ENCODE results near the gene MAP2K7. TPM values are rescaled to one million over a fixed set of nuclear protein-coding genes. Genes with fewer than 3 reads are reported as not detected.
A peak's percentile ranks its signal among the peaks of the same experiment; 100 is the strongest.

Gene MAP2K7
- total RNA-seq, 3 donors from 2014 or later = 13.3 to 17.1 (median 13.8) TPM

DNA sequence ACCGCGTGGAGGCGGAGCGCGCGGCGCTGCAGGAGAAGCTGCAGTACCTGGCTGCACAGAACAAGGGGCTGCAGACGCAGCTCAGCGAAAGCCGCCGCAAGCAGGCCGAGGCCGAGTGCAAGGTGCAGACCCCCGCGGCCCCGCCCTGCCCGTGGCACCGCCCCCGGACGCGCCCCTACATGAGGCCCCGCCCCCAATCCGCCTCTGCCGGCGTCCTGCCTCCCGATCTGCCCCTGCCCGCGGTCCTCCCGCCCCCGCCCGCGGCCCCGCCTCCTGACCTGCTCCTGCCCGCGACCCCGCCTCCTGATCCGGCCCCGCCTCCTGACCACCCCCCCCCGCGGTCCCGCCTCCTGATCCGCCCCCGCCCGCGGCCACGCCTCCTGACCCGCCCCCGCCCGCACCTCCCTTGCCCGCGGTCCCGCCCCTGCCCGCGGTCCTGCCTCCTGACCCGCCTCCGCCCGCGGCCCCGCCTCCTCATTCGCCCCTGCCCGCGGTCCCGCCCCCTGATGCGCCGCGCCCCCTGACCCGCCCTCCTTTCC, 41.2 kb upstream of the MAP2K7 start:
- Histone ChIP-seq H3K36me3 (no peaks in the 10 kb centered on the region), H3K4me1 (peaks cover 0 to 5% of the 10 kb centered on the region in 2 donors), H3K9me3 (no peaks in the 10 kb centered on the region), H3K27ac (no peak overlapping the region), H3K4me3 (peak overlapping the region in 2 of 3 donors; percentile 35 to 58), H3K27me3 (no peaks in the 10 kb centered on the region)
- intact Hi-C loops (cut with DNase I; ENCODE audit: low total_unique reads) = no loop called here
- peak in 1 of 2 donors; percentile 65 for DNase-seq (ENCODE audit: low spot score in 2 of 2)
- TF ChIP-seq POLR2A (IDR thresholded peaks at IDR 0.05) (no peak), POLR2AphosphoS5 (IDR thresholded peaks at IDR 0.05) (no peak)
- TF ChIP-seq, protein P1, sequence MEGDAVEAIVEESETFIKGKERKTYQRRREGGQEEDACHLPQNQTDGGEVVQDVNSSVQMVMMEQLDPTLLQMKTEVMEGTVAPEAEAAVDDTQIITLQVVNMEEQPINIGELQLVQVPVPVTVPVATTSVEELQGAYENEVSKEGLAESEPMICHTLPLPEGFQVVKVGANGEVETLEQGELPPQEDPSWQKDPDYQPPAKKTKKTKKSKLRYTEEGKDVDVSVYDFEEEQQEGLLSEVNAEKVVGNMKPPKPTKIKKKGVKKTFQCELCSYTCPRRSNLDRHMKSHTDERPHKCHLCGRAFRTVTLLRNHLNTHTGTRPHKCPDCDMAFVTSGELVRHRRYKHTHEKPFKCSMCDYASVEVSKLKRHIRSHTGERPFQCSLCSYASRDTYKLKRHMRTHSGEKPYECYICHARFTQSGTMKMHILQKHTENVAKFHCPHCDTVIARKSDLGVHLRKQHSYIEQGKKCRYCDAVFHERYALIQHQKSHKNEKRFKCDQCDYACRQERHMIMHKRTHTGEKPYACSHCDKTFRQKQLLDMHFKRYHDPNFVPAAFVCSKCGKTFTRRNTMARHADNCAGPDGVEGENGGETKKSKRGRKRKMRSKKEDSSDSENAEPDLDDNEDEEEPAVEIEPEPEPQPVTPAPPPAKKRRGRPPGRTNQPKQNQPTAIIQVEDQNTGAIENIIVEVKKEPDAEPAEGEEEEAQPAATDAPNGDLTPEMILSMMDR (IDR thresholded peaks at IDR 0.05) = no peak

DNA sequence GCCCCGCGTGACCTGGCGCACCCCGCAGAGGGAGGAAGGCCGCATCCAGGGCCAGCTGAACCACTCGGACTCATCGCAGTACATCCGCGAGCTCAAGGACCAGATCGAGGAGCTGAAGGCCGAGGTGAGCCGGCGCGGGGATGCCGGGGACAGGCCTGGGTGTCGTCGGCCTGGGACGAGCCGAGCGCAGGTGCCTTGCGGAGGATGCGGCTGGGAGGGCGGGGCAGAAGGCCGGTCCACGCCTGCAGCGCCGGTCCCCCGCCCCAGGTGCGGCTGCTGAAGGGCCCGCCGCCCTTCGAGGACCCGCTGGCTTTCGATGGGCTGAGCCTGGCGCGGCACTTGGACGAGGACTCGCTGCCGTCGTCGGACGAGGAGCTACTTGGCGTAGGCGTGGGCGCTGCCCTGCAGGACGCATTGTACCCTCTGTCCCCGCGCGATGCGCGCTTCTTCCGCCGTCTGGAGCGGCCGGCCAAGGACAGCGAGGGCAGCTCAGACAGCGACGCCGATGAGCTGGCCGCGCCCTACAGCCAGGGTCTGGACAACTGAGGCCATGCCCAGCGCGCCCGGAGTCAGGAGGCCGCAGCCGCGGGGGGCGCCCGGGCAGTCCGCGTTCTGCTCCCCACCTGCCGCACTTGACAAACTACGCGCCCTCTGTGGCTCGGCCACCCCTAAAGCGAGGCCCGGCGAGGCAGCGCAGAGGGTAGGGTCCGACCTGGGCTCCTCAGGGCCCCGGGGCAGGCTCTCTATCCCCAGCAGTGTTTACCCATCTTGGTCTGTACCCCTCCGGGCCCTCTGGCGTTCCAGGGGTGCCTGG, 40.3 kb upstream of the MAP2K7 start:
- no peak for DNase-seq (ENCODE audit: low spot score in 2 of 2)
- Histone ChIP-seq H3K4me3 (no peak overlapping the region), H3K4me1 (peaks cover 0 to 5% of the 10 kb centered on the region in 2 donors), H3K27me3 (no peaks in the 10 kb centered on the region), H3K9me3 (no peaks in the 10 kb centered on the region), H3K27ac (no peak overlapping the region), H3K36me3 (no peaks in the 10 kb centered on the region)
- TF ChIP-seq POLR2AphosphoS5 (IDR thresholded peaks at IDR 0.05) (no peak), POLR2A (IDR thresholded peaks at IDR 0.05) (no peak)
- TF ChIP-seq, protein P1 (IDR thresholded peaks at IDR 0.05) = no peak
- intact Hi-C loops (cut with DNase I; ENCODE audit: low total_unique reads) = no loop called here

DNA sequence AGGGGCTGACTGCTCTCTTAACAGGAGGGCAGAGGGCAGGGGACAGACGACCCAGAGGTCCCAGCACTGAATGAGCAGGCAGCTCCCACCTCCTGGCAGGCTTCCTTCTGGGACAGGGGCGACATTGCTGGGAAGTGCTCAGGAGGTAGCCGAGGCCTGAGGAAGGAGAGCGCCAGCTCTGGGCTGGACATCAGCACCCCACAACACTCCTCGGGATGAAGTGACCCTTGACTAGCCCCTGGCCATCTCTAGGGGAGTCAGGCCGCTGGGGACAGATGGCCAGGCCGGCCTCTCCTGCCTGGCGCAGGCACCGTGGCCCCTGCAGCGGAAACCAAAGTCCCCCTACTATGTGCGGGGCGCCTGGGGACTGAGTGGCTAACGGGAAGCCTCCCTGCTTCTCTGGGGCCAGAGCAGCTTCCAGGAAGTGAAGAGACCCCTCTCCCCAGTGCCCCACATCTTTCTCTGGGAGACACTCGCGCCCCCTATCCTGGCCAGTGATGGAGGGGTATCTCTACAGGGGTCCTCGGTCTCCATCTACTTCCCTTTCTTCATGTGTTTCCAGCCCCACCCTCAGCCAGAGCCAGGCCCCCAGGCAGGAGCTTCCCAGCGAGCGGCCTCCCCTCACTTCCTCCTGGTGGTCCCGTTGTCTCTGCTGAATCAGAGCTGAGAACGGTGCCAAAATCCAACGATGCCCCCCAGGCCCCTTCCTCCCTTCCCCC, 39.5 kb upstream of the MAP2K7 start:
- H3K4me3 ChIP-seq = no peak overlapping the region
- intact Hi-C loops (cut with DNase I; ENCODE audit: low total_unique reads) = no loop called here
- H3K27ac ChIP-seq = no peak overlapping the region
- DNase-seq (ENCODE audit: low spot score in 2 of 2) = no peak
- TF ChIP-seq POLR2A (IDR thresholded peaks at IDR 0.05) (no peak), POLR2AphosphoS5 (IDR thresholded peaks at IDR 0.05) (no peak)
- TF ChIP-seq, protein P1 (IDR thresholded peaks at IDR 0.05) = no peak
- H3K4me1 ChIP-seq = peaks cover 0 to 5% of the 10 kb centered on the region in 2 donors
- no peaks in the 10 kb centered on the region for H3K9me3 ChIP-seq
- no peaks in the 10 kb centered on the region for H3K36me3 ChIP-seq
- H3K27me3 ChIP-seq = no peaks in the 10 kb centered on the region

DNA sequence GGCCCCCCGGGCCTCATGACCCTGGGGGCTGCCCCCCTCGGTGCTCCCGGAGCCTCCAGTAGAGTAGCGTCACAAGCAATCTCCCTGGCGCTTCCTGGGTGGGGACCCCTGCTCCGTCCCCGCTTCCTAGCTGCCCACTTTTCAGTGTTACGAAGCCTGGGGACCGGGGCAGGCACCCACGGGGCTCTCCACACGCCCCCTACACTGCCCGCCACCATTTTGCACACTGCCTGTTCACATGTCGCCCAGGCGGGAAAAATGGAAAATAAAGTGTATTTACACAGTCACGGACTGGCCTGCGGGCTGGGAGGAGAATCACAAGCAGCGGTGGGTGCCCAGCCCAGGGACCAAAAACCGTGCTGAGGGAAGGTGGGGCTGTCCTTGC, 39.0 kb upstream of the MAP2K7 start:
- Histone ChIP-seq H3K36me3 (no peaks in the 10 kb centered on the region), H3K27me3 (no peaks in the 10 kb centered on the region), H3K27ac (no peak overlapping the region), H3K4me1 (peaks cover 0 to 5% of the 10 kb centered on the region in 2 donors), H3K9me3 (no peaks in the 10 kb centered on the region), H3K4me3 (no peak overlapping the region)
- TF ChIP-seq POLR2AphosphoS5 (IDR thresholded peaks at IDR 0.05) = no peak
- TF ChIP-seq, protein P1 (IDR thresholded peaks at IDR 0.05) = no peak
- no peak for TF ChIP-seq POLR2A (IDR thresholded peaks at IDR 0.05)
- intact Hi-C loops (cut with DNase I; ENCODE audit: low total_unique reads) = no loop called here
- DNase-seq (ENCODE audit: low spot score in 2 of 2) = no peak
